ENCODE results near the gene AIFM2. TPM values are rescaled to one million over a fixed set of nuclear protein-coding genes. Genes with fewer than 3 reads are reported as not detected.

Gene AIFM2
- total RNA-seq, 6 donors from 2014 or later, result 12.0 to 21.0 (median 17.2) TPM

- Histone ChIP-seq H3K27ac (no peak overlapping the region), H3K4me3 (no peak overlapping the region), H3K36me3 (peaks cover 6 to 60% (median 39%) of the 10 kb centered on the region in 4 donors), H3K27me3 (no peaks in the 10 kb centered on the region), H3K4me1 (peaks cover 0 to 8% (median 0%) of the 10 kb centered on the region in 4 donors), H3K9me3 (no peaks in the 10 kb centered on the region)
- DNase-seq, result no peak
- 87 to 92% methylated on average over 8 of the region's 8 CpGs for WGBS, 2 donors
- TF ChIP-seq CTCF (IDR thresholded peaks at IDR 0.05) (no peak), POLR2A (IDR thresholded peaks at IDR 0.05) (no peak), POLR2AphosphoS5 (IDR thresholded peaks at IDR 0.05) (no peak), EP300 (IDR thresholded peaks at IDR 0.05) (no peak)
- no peak for ATAC-seq (ENCODE audit: low FRiP score in 2 of 2)
Observed at GRCh38 chr10:70112071-70112470, 20.6 kb downstream of the AIFM2 start.

GRCh38 chr10:70111496-70111895, 21.1 kb downstream of the AIFM2 start:
- Histone ChIP-seq H3K4me1 (peaks cover 0 to 8% (median 0%) of the 10 kb centered on the region in 4 donors), H3K27ac (no peak overlapping the region), H3K36me3 (peaks cover 6 to 59% (median 37%) of the 10 kb centered on the region in 4 donors), H3K27me3 (no peaks in the 10 kb centered on the region), H3K9me3 (no peaks in the 10 kb centered on the region), H3K4me3 (no peak overlapping the region)
- ATAC-seq (ENCODE audit: low FRiP score in 2 of 2), result no peak
- WGBS, 2 donors, result 93 to 96% methylated on average over 22 of the region's 22 CpGs
- DNase-seq, result peak in 1 of 2 donors; percentile 66
- no peak for TF ChIP-seq CTCF (IDR thresholded peaks at IDR 0.05)
- TF ChIP-seq POLR2A (IDR thresholded peaks at IDR 0.05), result no peak
- no peak for TF ChIP-seq POLR2AphosphoS5 (IDR thresholded peaks at IDR 0.05)
- no peak for TF ChIP-seq EP300 (IDR thresholded peaks at IDR 0.05)

GRCh38 chr10:70109064-70109729, 23.4 kb downstream of the AIFM2 start:
- WGBS, 2 donors, result 86 to 93% methylated on average over 14 to 18 of the region's 18 CpGs

GRCh38 chr10:70106958-70107791, 25.4 kb downstream of the AIFM2 start:
- 78 to 84% methylated on average over 10 to 22 of the region's 22 CpGs for WGBS, 2 donors

More at GRCh38 chr10:70109064-70109729, 23.4 kb downstream of the AIFM2 start:
- H3K27me3 ChIP-seq, result no peaks in the 10 kb centered on the region
- ATAC-seq (ENCODE audit: low FRiP score in 2 of 2) (no peak), DNase-seq (no peak)
- H3K36me3 ChIP-seq, result peaks cover 6 to 44% (median 30%) of the 10 kb centered on the region in 4 donors
- no peak overlapping the region for H3K27ac ChIP-seq
- H3K4me1 ChIP-seq, result no peaks in the 10 kb centered on the region
- H3K9me3 ChIP-seq, result no peaks in the 10 kb centered on the region
- TF ChIP-seq POLR2AphosphoS5 (IDR thresholded peaks at IDR 0.05) (no peak), EP300 (IDR thresholded peaks at IDR 0.05) (no peak), CTCF (IDR thresholded peaks at IDR 0.05) (no peak), POLR2A (IDR thresholded peaks at IDR 0.05) (no peak)
- H3K4me3 ChIP-seq, result no peak overlapping the region

More at GRCh38 chr10:70106958-70107791, 25.4 kb downstream of the AIFM2 start:
- H3K27me3 ChIP-seq, result no peaks in the 10 kb centered on the region
- no peak for ATAC-seq (ENCODE audit: low FRiP score in 2 of 2)
- no peak overlapping the region for H3K4me3 ChIP-seq
- no peaks in the 10 kb centered on the region for H3K4me1 ChIP-seq
- H3K27ac ChIP-seq, result no peak overlapping the region
- H3K9me3 ChIP-seq, result no peaks in the 10 kb centered on the region
- no peak for DNase-seq
- peaks cover 0 to 25% (median 17%) of the 10 kb centered on the region in 4 donors for H3K36me3 ChIP-seq
- TF ChIP-seq POLR2AphosphoS5 (IDR thresholded peaks at IDR 0.05), result no peak
- peak in 2 of 6 experiments; percentile 7 to 45 for TF ChIP-seq CTCF (IDR thresholded peaks at IDR 0.05)
- no peak for TF ChIP-seq POLR2A (IDR thresholded peaks at IDR 0.05)
- no peak for TF ChIP-seq EP300 (IDR thresholded peaks at IDR 0.05)
